ENCODE data around the gene FAAH. TPM values are rescaled to one million over a fixed set of nuclear protein-coding genes. Genes with fewer than 3 reads are reported as not detected.

FAAH gene
- total RNA-seq, 1 experiment from 2014 or later: 38.6 TPM

DNA sequence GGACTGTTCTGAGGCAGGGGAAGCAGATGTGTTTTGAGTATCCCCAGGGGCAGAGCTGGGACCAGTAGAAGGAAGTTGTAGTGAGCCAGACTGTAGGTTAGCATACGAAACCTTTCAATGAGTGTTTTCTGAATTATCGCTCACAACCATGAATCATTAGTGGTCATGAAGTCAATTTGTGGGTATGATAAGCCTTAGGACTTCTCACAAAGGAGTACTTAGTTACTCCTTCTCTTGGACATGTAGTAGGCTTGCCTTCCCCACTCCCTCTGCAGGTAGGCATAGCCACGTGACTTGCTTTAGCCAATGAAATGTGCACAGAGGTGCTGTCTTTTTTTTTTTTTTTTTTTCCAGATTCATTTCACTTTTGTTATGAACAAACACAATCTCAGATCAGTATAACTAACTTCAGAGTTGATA, 23.9 kb upstream of the FAAH start:
- peak; percentile 51 for ATAC-seq
- TF ChIP-seq, protein P1, sequence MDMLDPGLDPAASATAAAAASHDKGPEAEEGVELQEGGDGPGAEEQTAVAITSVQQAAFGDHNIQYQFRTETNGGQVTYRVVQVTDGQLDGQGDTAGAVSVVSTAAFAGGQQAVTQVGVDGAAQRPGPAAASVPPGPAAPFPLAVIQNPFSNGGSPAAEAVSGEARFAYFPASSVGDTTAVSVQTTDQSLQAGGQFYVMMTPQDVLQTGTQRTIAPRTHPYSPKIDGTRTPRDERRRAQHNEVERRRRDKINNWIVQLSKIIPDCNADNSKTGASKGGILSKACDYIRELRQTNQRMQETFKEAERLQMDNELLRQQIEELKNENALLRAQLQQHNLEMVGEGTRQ (CRISPR knock-in tag; IDR thresholded peaks at IDR 0.05): peak; percentile 70
- TF ChIP-seq ZBTB21 (CRISPR knock-in tag; IDR thresholded peaks at IDR 0.05; ENCODE audit: borderline replicate concordance) (no peak), ZNF671 (CRISPR knock-in tag; IDR thresholded peaks at IDR 0.05) (no peak), EMX1 (CRISPR knock-in tag; IDR thresholded peaks at IDR 0.05) (no peak), NFYB (CRISPR knock-in tag; conservative IDR thresholded peaks at IDR 0.05; ENCODE audit: low read depth) (0 out of 2 replicates have a peak, but pooled peaks have one; percentile 21), ZNF396 (CRISPR knock-in tag; IDR thresholded peaks at IDR 0.05; ENCODE audit: borderline replicate concordance) (no peak)
- TF ChIP-seq, protein P2, sequence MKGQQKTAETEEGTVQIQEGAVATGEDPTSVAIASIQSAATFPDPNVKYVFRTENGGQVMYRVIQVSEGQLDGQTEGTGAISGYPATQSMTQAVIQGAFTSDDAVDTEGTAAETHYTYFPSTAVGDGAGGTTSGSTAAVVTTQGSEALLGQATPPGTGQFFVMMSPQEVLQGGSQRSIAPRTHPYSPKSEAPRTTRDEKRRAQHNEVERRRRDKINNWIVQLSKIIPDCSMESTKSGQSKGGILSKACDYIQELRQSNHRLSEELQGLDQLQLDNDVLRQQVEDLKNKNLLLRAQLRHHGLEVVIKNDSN (CRISPR knock-in tag; IDR thresholded peaks at IDR 0.05): peak; percentile 60
- POLR2A ChIA-PET: no interaction called here

DNA sequence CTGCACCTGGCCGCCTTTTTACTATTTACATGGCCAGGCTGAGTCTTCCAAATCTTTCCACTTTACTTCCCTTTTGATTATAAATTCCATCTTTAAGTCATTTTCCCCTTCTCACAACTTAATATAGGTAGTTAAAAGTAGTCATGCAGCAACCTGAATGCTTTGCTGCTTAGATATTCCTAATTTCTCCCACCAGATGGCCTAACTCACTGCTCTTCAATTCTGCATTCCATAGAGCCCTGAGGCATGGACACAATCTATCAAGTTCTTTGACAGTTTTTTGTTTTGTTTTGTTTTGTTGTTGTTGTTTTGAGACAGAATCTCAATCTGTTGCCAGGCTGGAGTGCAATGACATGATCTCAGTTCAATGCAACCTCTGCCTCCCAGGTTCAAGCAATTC, 21.7 kb upstream of the FAAH start:
- ATAC-seq (no peak), DNase-seq (ENCODE audit: low spot score) (no peak)
- TF ChIP-seq, protein P3, sequence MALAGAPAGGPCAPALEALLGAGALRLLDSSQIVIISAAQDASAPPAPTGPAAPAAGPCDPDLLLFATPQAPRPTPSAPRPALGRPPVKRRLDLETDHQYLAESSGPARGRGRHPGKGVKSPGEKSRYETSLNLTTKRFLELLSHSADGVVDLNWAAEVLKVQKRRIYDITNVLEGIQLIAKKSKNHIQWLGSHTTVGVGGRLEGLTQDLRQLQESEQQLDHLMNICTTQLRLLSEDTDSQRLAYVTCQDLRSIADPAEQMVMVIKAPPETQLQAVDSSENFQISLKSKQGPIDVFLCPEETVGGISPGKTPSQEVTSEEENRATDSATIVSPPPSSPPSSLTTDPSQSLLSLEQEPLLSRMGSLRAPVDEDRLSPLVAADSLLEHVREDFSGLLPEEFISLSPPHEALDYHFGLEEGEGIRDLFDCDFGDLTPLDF (CRISPR knock-in tag; IDR thresholded peaks at IDR 0.05): no peak
- TF ChIP-seq GRHL2 (CRISPR knock-in tag; IDR thresholded peaks at IDR 0.05; ENCODE audit: insufficient replicate concordance, severe bottlenecking) (no peak), FOXJ3 (CRISPR knock-in tag; IDR thresholded peaks at IDR 0.05; ENCODE audit: borderline replicate concordance) (no peak), NFYB (CRISPR knock-in tag; conservative IDR thresholded peaks at IDR 0.05; ENCODE audit: low read depth) (no peak), OVOL2 (CRISPR knock-in tag; IDR thresholded peaks at IDR 0.05; ENCODE audit: borderline replicate concordance) (no peak), MXD4 (CRISPR knock-in tag; IDR thresholded peaks at IDR 0.05; ENCODE audit: borderline replicate concordance) (no peak), RORB (CRISPR knock-in tag; IDR thresholded peaks at IDR 0.05) (no peak), NFATC4 (CRISPR knock-in tag; IDR thresholded peaks at IDR 0.05) (no peak), TP53 (CRISPR knock-in tag; IDR thresholded peaks at IDR 0.05) (no peak), ZNF396 (CRISPR knock-in tag; IDR thresholded peaks at IDR 0.05; ENCODE audit: borderline replicate concordance) (no peak), IRF2 (CRISPR knock-in tag; IDR thresholded peaks at IDR 0.05; ENCODE audit: borderline replicate concordance, low read depth) (no peak), ZNF416 (CRISPR knock-in tag; IDR thresholded peaks at IDR 0.05) (no peak), NR2C2 (CRISPR knock-in tag; IDR thresholded peaks at IDR 0.05) (no peak)
- TF ChIP-seq, protein P4, sequence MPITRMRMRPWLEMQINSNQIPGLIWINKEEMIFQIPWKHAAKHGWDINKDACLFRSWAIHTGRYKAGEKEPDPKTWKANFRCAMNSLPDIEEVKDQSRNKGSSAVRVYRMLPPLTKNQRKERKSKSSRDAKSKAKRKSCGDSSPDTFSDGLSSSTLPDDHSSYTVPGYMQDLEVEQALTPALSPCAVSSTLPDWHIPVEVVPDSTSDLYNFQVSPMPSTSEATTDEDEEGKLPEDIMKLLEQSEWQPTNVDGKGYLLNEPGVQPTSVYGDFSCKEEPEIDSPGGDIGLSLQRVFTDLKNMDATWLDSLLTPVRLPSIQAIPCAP (CRISPR knock-in tag; IDR thresholded peaks at IDR 0.05): no peak
- TF ChIP-seq, protein P5, sequence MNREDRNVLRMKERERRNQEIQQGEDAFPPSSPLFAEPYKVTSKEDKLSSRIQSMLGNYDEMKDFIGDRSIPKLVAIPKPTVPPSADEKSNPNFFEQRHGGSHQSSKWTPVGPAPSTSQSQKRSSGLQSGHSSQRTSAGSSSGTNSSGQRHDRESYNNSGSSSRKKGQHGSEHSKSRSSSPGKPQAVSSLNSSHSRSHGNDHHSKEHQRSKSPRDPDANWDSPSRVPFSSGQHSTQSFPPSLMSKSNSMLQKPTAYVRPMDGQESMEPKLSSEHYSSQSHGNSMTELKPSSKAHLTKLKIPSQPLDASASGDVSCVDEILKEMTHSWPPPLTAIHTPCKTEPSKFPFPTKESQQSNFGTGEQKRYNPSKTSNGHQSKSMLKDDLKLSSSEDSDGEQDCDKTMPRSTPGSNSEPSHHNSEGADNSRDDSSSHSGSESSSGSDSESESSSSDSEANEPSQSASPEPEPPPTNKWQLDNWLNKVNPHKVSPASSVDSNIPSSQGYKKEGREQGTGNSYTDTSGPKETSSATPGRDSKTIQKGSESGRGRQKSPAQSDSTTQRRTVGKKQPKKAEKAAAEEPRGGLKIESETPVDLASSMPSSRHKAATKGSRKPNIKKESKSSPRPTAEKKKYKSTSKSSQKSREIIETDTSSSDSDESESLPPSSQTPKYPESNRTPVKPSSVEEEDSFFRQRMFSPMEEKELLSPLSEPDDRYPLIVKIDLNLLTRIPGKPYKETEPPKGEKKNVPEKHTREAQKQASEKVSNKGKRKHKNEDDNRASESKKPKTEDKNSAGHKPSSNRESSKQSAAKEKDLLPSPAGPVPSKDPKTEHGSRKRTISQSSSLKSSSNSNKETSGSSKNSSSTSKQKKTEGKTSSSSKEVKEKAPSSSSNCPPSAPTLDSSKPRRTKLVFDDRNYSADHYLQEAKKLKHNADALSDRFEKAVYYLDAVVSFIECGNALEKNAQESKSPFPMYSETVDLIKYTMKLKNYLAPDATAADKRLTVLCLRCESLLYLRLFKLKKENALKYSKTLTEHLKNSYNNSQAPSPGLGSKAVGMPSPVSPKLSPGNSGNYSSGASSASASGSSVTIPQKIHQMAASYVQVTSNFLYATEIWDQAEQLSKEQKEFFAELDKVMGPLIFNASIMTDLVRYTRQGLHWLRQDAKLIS (CRISPR knock-in tag; IDR thresholded peaks at IDR 0.05; ENCODE audit: borderline replicate concordance): no peak
- Mint-ChIP-seq H3K36me3 (peaks cover 3% of the 10 kb centered on the region; the same call in 1 of the 2 replicates), H3K27me3 (ENCODE audit: low read depth) (no peaks in the 10 kb centered on the region), H3K4me1 (peaks cover 10% of the 10 kb centered on the region), H3K27ac (no peak overlapping the region), H3K9me3 (no peaks in the 10 kb centered on the region), H3K4me3 (no peak overlapping the region)
- ChIA-PET POLR2A (no interaction called here), CTCF (interaction anchor here (0.6 to 0.8 kb wide), 3 partner anchors 41 to 137 kb away, joined by 3 read pairs; no protein-coding TSS in a partner anchor)

More for the DNA sequence above, 23.9 kb upstream of the FAAH start:
- Mint-ChIP-seq H3K27ac (peak overlapping the region; percentile 46), H3K27me3 (ENCODE audit: low read depth) (no peaks in the 10 kb centered on the region), H3K9me3 (no peaks in the 10 kb centered on the region), H3K4me3 (no peak overlapping the region), H3K36me3 (peaks cover 3% of the 10 kb centered on the region; the same call in 1 of the 2 replicates), H3K4me1 (peaks cover 10% of the 10 kb centered on the region)
- CTCF ChIA-PET: interaction anchor here (0.5 to 1.5 kb wide), 4 partner anchors 22 to 126 kb away, joined by 3 to 5 read pairs (median 3); no protein-coding TSS in a partner anchor
- no peak for DNase-seq (ENCODE audit: low spot score)

All from WTC11 (cell line).